ENCODE measurements around the gene TUBB4B.

GRCh38 chr9:137256856-137257255 lies 15.8 kb downstream of the TUBB4B start:
- TF ChIP-seq POLR2A (IDR thresholded peaks at IDR 0.05) (no peak), CTCF (IDR thresholded peaks at IDR 0.05) (no peak)
